Astrocyte (in vitro differentiated cells and primary cell): ENCODE results near the gene C14orf93.

Source experiments
- EZH2 ChIP-seq: IDR thresholded peaks from 2 replicates; pipeline ENCODE4 v1.6.1; 2012; ENCODE audit warnings: mild to moderate bottlenecking, low read length, inconsistent platforms; ENCODE audit not compliant: insufficient read depth
- TF ChIP-seq, protein P1 (sequence below): IDR thresholded peaks from 2 replicates; pipeline ENCODE4 v1.5.1; 2011; ENCODE audit warnings: low read depth, mild to moderate bottlenecking, inconsistent platforms, low read length, moderate library complexity; ENCODE audit not compliant: insufficient read depth

- TF ChIP-seq, protein P1, sequence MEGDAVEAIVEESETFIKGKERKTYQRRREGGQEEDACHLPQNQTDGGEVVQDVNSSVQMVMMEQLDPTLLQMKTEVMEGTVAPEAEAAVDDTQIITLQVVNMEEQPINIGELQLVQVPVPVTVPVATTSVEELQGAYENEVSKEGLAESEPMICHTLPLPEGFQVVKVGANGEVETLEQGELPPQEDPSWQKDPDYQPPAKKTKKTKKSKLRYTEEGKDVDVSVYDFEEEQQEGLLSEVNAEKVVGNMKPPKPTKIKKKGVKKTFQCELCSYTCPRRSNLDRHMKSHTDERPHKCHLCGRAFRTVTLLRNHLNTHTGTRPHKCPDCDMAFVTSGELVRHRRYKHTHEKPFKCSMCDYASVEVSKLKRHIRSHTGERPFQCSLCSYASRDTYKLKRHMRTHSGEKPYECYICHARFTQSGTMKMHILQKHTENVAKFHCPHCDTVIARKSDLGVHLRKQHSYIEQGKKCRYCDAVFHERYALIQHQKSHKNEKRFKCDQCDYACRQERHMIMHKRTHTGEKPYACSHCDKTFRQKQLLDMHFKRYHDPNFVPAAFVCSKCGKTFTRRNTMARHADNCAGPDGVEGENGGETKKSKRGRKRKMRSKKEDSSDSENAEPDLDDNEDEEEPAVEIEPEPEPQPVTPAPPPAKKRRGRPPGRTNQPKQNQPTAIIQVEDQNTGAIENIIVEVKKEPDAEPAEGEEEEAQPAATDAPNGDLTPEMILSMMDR: no peak
- TF ChIP-seq EZH2: no peak
These were observed 21.0 kb upstream of the C14orf93 start for GRCh38 chr14:23030936-23031335.
